Activated B cell treated with CpG ODN at 0.5 μM for 24 hours (primary cell): ENCODE data around the gene UPK1B. TPM values are rescaled to one million over a fixed set of nuclear protein-coding genes. Genes with fewer than 3 reads are reported as not detected.
"Not testable (repeated sequence)": the region's sequence is repeated elsewhere in the genome, so short reads cannot be mapped to it uniquely, and the experiment has no call there.

Experiments used
- ATAC-seq: fragments of 200-7000 bp; cut with Tn5 transposase; one replicate; pipeline ENCODE4 v1.10.0; 2021; ENCODE audit warnings: low read depth, mild to moderate bottlenecking, moderate library complexity
- CTCF ChIA-PET: fragments of 350-600 bp; sonication (Branson Sonifier 250); formaldehyde crosslinking; loops from one replicate; lab custom pipeline; 2021; ENCODE audit warnings: antibody characterized with exemption; lab: Charles Lee
- POLR2A ChIA-PET: fragments of 350-600 bp; sonication (Branson Sonifier 250); formaldehyde crosslinking; loops from one replicate; lab custom pipeline; 2021; ENCODE audit warnings: antibody characterized with exemption; lab: Charles Lee
- DNase-seq: peaks from one replicate; pipeline ENCODE4 v3.0.0; 2022
- H3K27ac Mint-ChIP-seq: one replicate; pipeline ENCODE4 v1.8.0; 2020; ENCODE audit warnings: mixed read lengths
- H3K27me3 Mint-ChIP-seq: one replicate; pipeline ENCODE4 v1.8.0; 2021; ENCODE audit warnings: mixed read lengths
- H3K36me3 Mint-ChIP-seq: one replicate; pipeline ENCODE4 v1.8.0; 2021; ENCODE audit warnings: low read depth, mixed read lengths
- H3K4me1 Mint-ChIP-seq: one replicate; pipeline ENCODE4 v1.8.0; 2021; ENCODE audit warnings: mixed read lengths
- H3K4me3 Mint-ChIP-seq: one replicate; pipeline ENCODE4 v1.8.0; 2020; ENCODE audit warnings: mild to moderate bottlenecking, mixed read lengths
- H3K9me3 Mint-ChIP-seq: one replicate; pipeline ENCODE4 v1.8.0; 2020; ENCODE audit warnings: mixed read lengths
- intact Hi-C: fragments of 100-400 bp; cut with micrococcal nuclease; formaldehyde crosslinking; loops from one replicate; pipeline ENCODE4 v1.15.1; 2024
- total RNA-seq: library from RNA; stranded (reverse); gene quantifications from 2 replicates; pipeline ENCODE4 v1.2.3, GENCODE V29; 2022
- TF ChIP-seq, protein P1 (sequence below): fragments of 200-600 bp; IDR thresholded peaks from one replicate; pipeline ENCODE4 v1.8.0; 2022; ENCODE audit warnings: antibody characterized with exemption, mild to moderate bottlenecking

UPK1B gene
- total RNA-seq, 1 donor from 2014 or later, result not detected

GRCh38 chr3:119240591-119241434, 67.4 kb downstream of the UPK1B start, which contains the start of gene B4GALT4:
TSS of gene B4GALT4 (minus strand) at chr3:119240878. CDS start at chr3:119230099, 10,779 bp downstream.
- Mint-ChIP-seq H3K4me3 (peak within 1 kb of the TSS; percentile 87), H3K4me1 (peaks cover 36% of the 10 kb centered on the region), H3K27ac (peak within 1 kb of the TSS; percentile 82), H3K27me3 (no peaks in the 10 kb centered on the region), H3K36me3 (peaks cover 12% of the 10 kb centered on the region), H3K9me3 (no peaks in the 10 kb centered on the region)
- ATAC-seq (peak; percentile 86), DNase-seq (peak; percentile 78)
- TF ChIP-seq, protein P1, sequence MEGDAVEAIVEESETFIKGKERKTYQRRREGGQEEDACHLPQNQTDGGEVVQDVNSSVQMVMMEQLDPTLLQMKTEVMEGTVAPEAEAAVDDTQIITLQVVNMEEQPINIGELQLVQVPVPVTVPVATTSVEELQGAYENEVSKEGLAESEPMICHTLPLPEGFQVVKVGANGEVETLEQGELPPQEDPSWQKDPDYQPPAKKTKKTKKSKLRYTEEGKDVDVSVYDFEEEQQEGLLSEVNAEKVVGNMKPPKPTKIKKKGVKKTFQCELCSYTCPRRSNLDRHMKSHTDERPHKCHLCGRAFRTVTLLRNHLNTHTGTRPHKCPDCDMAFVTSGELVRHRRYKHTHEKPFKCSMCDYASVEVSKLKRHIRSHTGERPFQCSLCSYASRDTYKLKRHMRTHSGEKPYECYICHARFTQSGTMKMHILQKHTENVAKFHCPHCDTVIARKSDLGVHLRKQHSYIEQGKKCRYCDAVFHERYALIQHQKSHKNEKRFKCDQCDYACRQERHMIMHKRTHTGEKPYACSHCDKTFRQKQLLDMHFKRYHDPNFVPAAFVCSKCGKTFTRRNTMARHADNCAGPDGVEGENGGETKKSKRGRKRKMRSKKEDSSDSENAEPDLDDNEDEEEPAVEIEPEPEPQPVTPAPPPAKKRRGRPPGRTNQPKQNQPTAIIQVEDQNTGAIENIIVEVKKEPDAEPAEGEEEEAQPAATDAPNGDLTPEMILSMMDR, result no peak
- CTCF ChIA-PET, result interaction anchor here (0.6 to 2.1 kb wide), 19 partner anchors 14 to 1318 kb away, joined by 3 to 49 read pairs (median 4); partner anchors contain the start of genes ARHGAP31, IGSF11, TEX55 and TMEM39A
- POLR2A ChIA-PET, result interaction anchor here (0.5 to 3.0 kb wide), 17 partner anchors 17 to 1501 kb away, joined by 3 to 23 read pairs (median 6); partner anchors contain the start of genes ARHGAP31, GTF2E1, LRRC58 and RABL3
- intact Hi-C loops, result loop anchor here (1.0 to 5.0 kb wide), 11 partner anchors 53 to 1356 kb away; partner anchors contain the start of genes ARHGAP31, GSK3B, IGSF11 and LRRC58

- H3K36me3 Mint-ChIP-seq, ATAC-seq, H3K27ac Mint-ChIP-seq, POLR2A ChIA-PET, H3K27me3 Mint-ChIP-seq, H3K4me3 Mint-ChIP-seq, DNase-seq, H3K9me3 Mint-ChIP-seq: not testable (repeated sequence)
- peaks cover 25% of the 10 kb centered on the region for H3K4me1 Mint-ChIP-seq
- CTCF ChIA-PET, result interaction anchor here (1.9 to 2.1 kb wide), 4 partner anchors 16 to 438 kb away, joined by 12 to 49 read pairs (median 15); no protein-coding TSS in a partner anchor
- intact Hi-C loops, result loop anchor here (5.0 kb wide), 1 partner anchor 1355 kb away; the partner anchor contains the start of gene NDUFB4
These were observed 69.1 kb downstream of the UPK1B start for GRCh38 chr3:119242387-119243057.

GRCh38 chr3:119243058-119243529, 69.7 kb downstream of the UPK1B start:
- POLR2A ChIA-PET, H3K36me3 Mint-ChIP-seq, DNase-seq, H3K27ac Mint-ChIP-seq, CTCF ChIA-PET, ATAC-seq, H3K27me3 Mint-ChIP-seq, H3K4me3 Mint-ChIP-seq, H3K9me3 Mint-ChIP-seq: not testable (repeated sequence)
- peaks cover 24% of the 10 kb centered on the region for H3K4me1 Mint-ChIP-seq
- intact Hi-C loops, result loop anchor here (5.0 kb wide), 1 partner anchor 1354 kb away; the partner anchor contains the start of gene NDUFB4

- H3K27ac Mint-ChIP-seq, result no peak overlapping the region
- TF ChIP-seq, protein P1, result no peak
- H3K27me3 Mint-ChIP-seq, result no peaks in the 10 kb centered on the region
- peaks cover 19% of the 10 kb centered on the region for H3K4me1 Mint-ChIP-seq
- no peak overlapping the region for H3K4me3 Mint-ChIP-seq
- intact Hi-C loops, result loop anchor here (5.0 kb wide), 1 partner anchor 1354 kb away; the partner anchor contains the start of gene NDUFB4
- DNase-seq (no peak), ATAC-seq (no peak)
- peaks cover 11% of the 10 kb centered on the region for H3K9me3 Mint-ChIP-seq
- POLR2A ChIA-PET, result interaction anchor here (0.6 to 0.7 kb wide), 2 partner anchors 55 to 62 kb away, joined by 3 to 6 read pairs; no protein-coding TSS in a partner anchor
- CTCF ChIA-PET, result no interaction called here
- peaks cover 4% of the 10 kb centered on the region for H3K36me3 Mint-ChIP-seq
These were observed 70.3 kb downstream of the UPK1B start for GRCh38 chr3:119243712-119244111.

- no peak for DNase-seq
These were observed 72.4 kb downstream of the UPK1B start for GRCh38 chr3:119245778-119246177.

More at GRCh38 chr3:119245778-119246177, 72.4 kb downstream of the UPK1B start:
- POLR2A ChIA-PET, result no interaction called here
- intact Hi-C loops, result no loop called here
- Mint-ChIP-seq H3K4me3 (no peak overlapping the region), H3K36me3 (peaks cover 4% of the 10 kb centered on the region), H3K27ac (no peak overlapping the region), H3K27me3 (no peaks in the 10 kb centered on the region), H3K9me3 (peaks cover 17% of the 10 kb centered on the region), H3K4me1 (peaks cover 7% of the 10 kb centered on the region)
- CTCF ChIA-PET, result no interaction called here
- TF ChIP-seq, protein P1, result no peak
- ATAC-seq, result no peak

Other genes starting within 250 kb of the UPK1B start
- not detected in 2 replicates for gene IGSF11, start 138.8 kb upstream of the UPK1B start, total RNA-seq
- gene TEX55, start 27.4 kb upstream of the UPK1B start, total RNA-seq, result not detected in 2 replicates
- 13.8 and 18.0 TPM in 2 replicates for gene B4GALT4, start 67.3 kb downstream of the UPK1B start, total RNA-seq
- gene ARHGAP31, start 120.8 kb downstream of the UPK1B start, total RNA-seq, result 23.7 and 26.0 TPM in 2 replicates